HUES48 (cell line): ENCODE results near the gene CALY.

Experiments used
- H3K27ac ChIP-seq: one replicate; pipeline ENCODE4 v1.7.0; 2013; ENCODE audit warnings: low read depth, low read length, inconsistent platforms
- H3K27me3 ChIP-seq: 2 replicates; pipeline ENCODE4 v1.6.1; 2013; ENCODE audit warnings: mild to moderate bottlenecking, low read length; ENCODE audit not compliant: control insufficient read depth, insufficient read depth
- H3K36me3 ChIP-seq: 2 replicates; pipeline ENCODE4 v1.6.1; 2013; ENCODE audit warnings: low read length; ENCODE audit not compliant: control insufficient read depth, insufficient read depth
- H3K4me1 ChIP-seq: 2 replicates; pipeline ENCODE4 v1.6.1; 2013; ENCODE audit warnings: mild to moderate bottlenecking, low read length; ENCODE audit not compliant: control insufficient read depth, insufficient read depth
- H3K4me3 ChIP-seq: 2 replicates; pipeline ENCODE4 v1.5.1; 2013; ENCODE audit warnings: mild to moderate bottlenecking, low read depth, low read length
- H3K9ac ChIP-seq: 2 replicates; pipeline ENCODE4 v1.6.1; 2013; ENCODE audit warnings: mild to moderate bottlenecking, low read depth, low read length, moderate library complexity
- H3K9me3 ChIP-seq: 2 replicates; pipeline ENCODE4 v1.6.1; 2013; ENCODE audit warnings: low read length; ENCODE audit not compliant: control insufficient read depth, insufficient read depth

Gene CALY

GRCh38 chr10:133365461-133366129, 28.9 kb upstream of the CALY start:
- Histone ChIP-seq H3K27ac (no peak overlapping the region), H3K9ac (no peak overlapping the region), H3K4me3 (no peak overlapping the region), H3K27me3 (no peaks in the 10 kb centered on the region), H3K4me1 (no peaks in the 10 kb centered on the region), H3K36me3 (peaks cover 79% of the 10 kb centered on the region), H3K9me3 (no peaks in the 10 kb centered on the region)

- H3K4me3 ChIP-seq, result no peak overlapping the region
- H3K27ac ChIP-seq, result no peak overlapping the region
- H3K36me3 ChIP-seq, result peaks cover 71% of the 10 kb centered on the region
- H3K9me3 ChIP-seq, result no peaks in the 10 kb centered on the region
- no peaks in the 10 kb centered on the region for H3K4me1 ChIP-seq
- H3K9ac ChIP-seq, result no peak overlapping the region
- H3K27me3 ChIP-seq, result peaks cover 6% of the 10 kb centered on the region; the same call in 1 of the 2 replicates
These were observed 28.1 kb upstream of the CALY start for GRCh38 chr10:133364645-133365431.

- no peak overlapping the region for H3K4me3 ChIP-seq
- H3K27ac ChIP-seq, result no peak overlapping the region
- H3K9ac ChIP-seq, result no peak overlapping the region
- H3K4me1 ChIP-seq, result no peaks in the 10 kb centered on the region
- peaks cover 52% of the 10 kb centered on the region for H3K36me3 ChIP-seq
- H3K9me3 ChIP-seq, result no peaks in the 10 kb centered on the region
- H3K27me3 ChIP-seq, result peaks cover 6% of the 10 kb centered on the region; the same call in 1 of the 2 replicates
These were observed 26.1 kb upstream of the CALY start for GRCh38 chr10:133362846-133363245.

- Histone ChIP-seq H3K36me3 (peaks cover 50% of the 10 kb centered on the region), H3K4me3 (no peak overlapping the region), H3K4me1 (no peaks in the 10 kb centered on the region), H3K9me3 (no peaks in the 10 kb centered on the region), H3K27me3 (peaks cover 6% of the 10 kb centered on the region; the same call in 1 of the 2 replicates), H3K9ac (no peak overlapping the region), H3K27ac (no peak overlapping the region)
These were observed 25.2 kb upstream of the CALY start for GRCh38 chr10:133361773-133362441.

GRCh38 chr10:133361227-133361626, 24.5 kb upstream of the CALY start:
- Histone ChIP-seq H3K4me3 (no peak overlapping the region), H3K4me1 (no peaks in the 10 kb centered on the region), H3K9ac (no peak overlapping the region), H3K27ac (no peak overlapping the region), H3K9me3 (no peaks in the 10 kb centered on the region), H3K36me3 (peaks cover 45% of the 10 kb centered on the region), H3K27me3 (peaks cover 6% of the 10 kb centered on the region; the same call in 1 of the 2 replicates)

- Histone ChIP-seq H3K36me3 (peaks cover 42% of the 10 kb centered on the region), H3K27ac (no peak overlapping the region), H3K27me3 (peaks cover 6% of the 10 kb centered on the region; the same call in 1 of the 2 replicates), H3K9ac (no peak overlapping the region), H3K9me3 (no peaks in the 10 kb centered on the region), H3K4me1 (no peaks in the 10 kb centered on the region), H3K4me3 (no peak overlapping the region)
These were observed 23.4 kb upstream of the CALY start for GRCh38 chr10:133359972-133360610.

- no peak overlapping the region for H3K9ac ChIP-seq
- no peak overlapping the region for H3K4me3 ChIP-seq
- no peaks in the 10 kb centered on the region for H3K4me1 ChIP-seq
- peaks cover 6% of the 10 kb centered on the region; the same call in 1 of the 2 replicates for H3K27me3 ChIP-seq
- H3K36me3 ChIP-seq, result peaks cover 37% of the 10 kb centered on the region
- no peak overlapping the region for H3K27ac ChIP-seq
- no peaks in the 10 kb centered on the region for H3K9me3 ChIP-seq
These were observed 22.9 kb upstream of the CALY start for GRCh38 chr10:133359554-133359971.

GRCh38 chr10:133358925-133359310, 22.2 kb upstream of the CALY start:
- H3K4me3 ChIP-seq, result no peak overlapping the region
- H3K9ac ChIP-seq, result no peak overlapping the region
- peaks cover 6% of the 10 kb centered on the region; the same call in 1 of the 2 replicates for H3K27me3 ChIP-seq
- H3K36me3 ChIP-seq, result peaks cover 32% of the 10 kb centered on the region
- no peaks in the 10 kb centered on the region for H3K4me1 ChIP-seq
- no peaks in the 10 kb centered on the region for H3K9me3 ChIP-seq
- no peak overlapping the region for H3K27ac ChIP-seq

- peaks cover 6% of the 10 kb centered on the region; the same call in 1 of the 2 replicates for H3K27me3 ChIP-seq
- H3K4me3 ChIP-seq, result no peak overlapping the region; the same call in 1 of the 2 replicates
- no peak overlapping the region for H3K27ac ChIP-seq
- peaks cover 27% of the 10 kb centered on the region for H3K36me3 ChIP-seq
- no peak overlapping the region for H3K9ac ChIP-seq
- no peaks in the 10 kb centered on the region for H3K9me3 ChIP-seq
- no peaks in the 10 kb centered on the region for H3K4me1 ChIP-seq
These were observed 21.6 kb upstream of the CALY start for GRCh38 chr10:133358162-133358924.
